Esophagus muscularis mucosa (tissue), 4 donors: Measurements from ENCODE around the gene IQCM. TPM values are rescaled to one million over a fixed set of nuclear protein-coding genes. Genes with fewer than 3 reads are reported as not detected.

Experiments
- DNase-seq: peaks from one replicate; pipeline ENCODE4 v3.0.0-alpha.2; 2017; ENCODE audit errors: extremely low spot score
- H3K27ac ChIP-seq, 4 donors: fragments of 200-600 bp; sonication (generic); replicated peaks in 1 of 4; 1 replicate in 3 of 4; 2 replicates in 1 of 4; pipeline ENCODE4 v1.5.1; 2016 to 2019; ENCODE audit warnings: mild to moderate bottlenecking in 1 of 4
- H3K27me3 ChIP-seq, 4 donors: fragments of 200-600 bp; sonication (generic); one replicate each; pipeline versions ENCODE4 v1.5.1 to v1.6.0; 2016 to 2019
- H3K36me3 ChIP-seq, 4 donors: fragments of 200-600 bp; sonication (generic); one replicate each; pipeline ENCODE4 v1.5.1; 2016 to 2019
- H3K4me1 ChIP-seq, 4 donors: fragments of 200-600 bp; sonication (generic); one replicate each; pipeline ENCODE4 v1.5.1; 2016 to 2019
- H3K4me3 ChIP-seq, 4 donors: fragments of 200-600 bp; sonication (generic); 1 replicate in 2 of 4; 2 replicates in 2 of 4; pipeline ENCODE4 v1.5.1; 2016 to 2019; ENCODE audit warnings: mild to moderate bottlenecking in 4 of 4, moderate library complexity in 1 of 4
- H3K9me3 ChIP-seq, 4 donors: fragments of 200-600 bp; sonication (generic); 1 replicate in 3 of 4; 2 replicates in 1 of 4; pipeline ENCODE4 v1.5.1; 2016 to 2019
- EP300 ChIP-seq: sonication (generic); formaldehyde crosslinking; IDR thresholded peaks from one replicate; pipeline ENCODE4 v1.6.1; 2017; ENCODE audit warnings: antibody characterized with exemption
- POLR2A ChIP-seq: fragments of 450-650 bp; IDR thresholded peaks from one replicate; pipeline ENCODE4 v1.6.1; 2017; ENCODE audit warnings: antibody characterized with exemption, moderate library complexity, mild to moderate bottlenecking, low read depth
- POLR2AphosphoS5 ChIP-seq, 2 donors: sonication (generic); formaldehyde crosslinking; IDR thresholded peaks; one replicate each; pipeline ENCODE4 v1.6.1; 2017; ENCODE audit warnings: antibody characterized with exemption in 2 of 2
- WGBS: methylation state at CpG from one replicate; pipeline ENCODE4 v1.1.5; 2018; 5-methylcytosine and 5-hydroxymethylcytosine counted together
- intact Hi-C: fragments of 100-400 bp; cut with DNase I; formaldehyde crosslinking; loops from one replicate; pipeline ENCODE4 v1.15.1; 2023
- total RNA-seq, 4 donors: library from RNA; depleted of rRNA; stranded (reverse); fragments of >200 nt; gene quantifications; one replicate each; pipeline versions ENCODE4 v1.1.0 to v1.2.1, GENCODE V29; 2016
- TF ChIP-seq, protein P1 (sequence below), 3 experiments: fragments of 200-600 bp in 2 of 3; fragments of 450-650 bp in 1 of 3; sonication (generic) in 2 of 3; IDR thresholded peaks; one replicate each; pipeline ENCODE4 v1.5.1; 2017 to 2019; ENCODE audit warnings: antibody characterized with exemption in 3 of 3, mild to moderate bottlenecking in 2 of 3, moderate library complexity in 1 of 3

Gene IQCM
- total RNA-seq, 4 donors from 2014 or later, result not detected

DNA sequence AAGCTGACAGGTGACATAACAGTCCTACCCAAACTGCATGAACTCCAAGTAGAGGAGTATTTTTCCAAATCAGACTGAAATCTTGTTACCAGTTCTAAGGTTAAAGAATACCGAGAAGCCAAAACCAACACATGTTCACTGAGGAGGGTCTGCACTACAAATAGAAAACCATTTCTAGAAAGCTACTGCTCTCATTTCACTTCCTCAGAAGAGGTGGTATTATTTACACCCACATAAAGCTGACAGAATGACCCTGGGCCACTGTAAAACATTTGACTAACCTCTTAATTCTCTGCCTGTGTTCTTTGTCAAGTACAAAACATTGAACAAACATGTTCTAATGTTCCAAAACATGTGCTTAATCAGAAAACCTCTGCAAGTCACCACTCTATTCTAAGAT lies 95.8 kb downstream of the IQCM start:
- TF ChIP-seq POLR2A (no peak), EP300 (no peak)
- intact Hi-C loops, result no loop called here
- 67% methylated on average over 1 of the region's 1 CpG for WGBS

DNA sequence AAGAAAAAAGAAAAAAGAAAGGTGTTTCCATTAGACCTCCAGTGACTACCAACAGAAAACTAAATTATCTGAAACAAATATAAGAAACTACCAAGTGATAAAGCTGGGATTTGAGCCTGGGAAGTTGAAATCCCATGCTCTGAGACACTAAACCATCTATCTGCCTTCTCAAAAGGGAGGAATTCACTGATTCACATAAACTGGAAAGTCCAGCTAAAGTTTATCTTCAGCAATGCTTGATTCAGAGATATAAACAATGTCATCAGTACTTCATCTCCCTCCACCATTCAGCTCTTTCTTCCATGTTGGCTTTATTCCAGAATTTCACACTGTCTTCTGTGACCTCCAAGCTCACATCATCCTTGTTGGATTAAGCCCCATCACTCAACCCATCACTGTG lies 96.3 kb downstream of the IQCM start:
- intact Hi-C loops, result no loop called here
- H3K9me3 ChIP-seq, result no peaks in the 10 kb centered on the region
- H3K27ac ChIP-seq, result no peak overlapping the region
- DNase-seq, result no peak
- no peak overlapping the region for H3K4me3 ChIP-seq
- TF ChIP-seq POLR2AphosphoS5 (IDR thresholded peaks at IDR 0.05) (no peak), POLR2A (no peak), EP300 (no peak)
- TF ChIP-seq, protein P1, sequence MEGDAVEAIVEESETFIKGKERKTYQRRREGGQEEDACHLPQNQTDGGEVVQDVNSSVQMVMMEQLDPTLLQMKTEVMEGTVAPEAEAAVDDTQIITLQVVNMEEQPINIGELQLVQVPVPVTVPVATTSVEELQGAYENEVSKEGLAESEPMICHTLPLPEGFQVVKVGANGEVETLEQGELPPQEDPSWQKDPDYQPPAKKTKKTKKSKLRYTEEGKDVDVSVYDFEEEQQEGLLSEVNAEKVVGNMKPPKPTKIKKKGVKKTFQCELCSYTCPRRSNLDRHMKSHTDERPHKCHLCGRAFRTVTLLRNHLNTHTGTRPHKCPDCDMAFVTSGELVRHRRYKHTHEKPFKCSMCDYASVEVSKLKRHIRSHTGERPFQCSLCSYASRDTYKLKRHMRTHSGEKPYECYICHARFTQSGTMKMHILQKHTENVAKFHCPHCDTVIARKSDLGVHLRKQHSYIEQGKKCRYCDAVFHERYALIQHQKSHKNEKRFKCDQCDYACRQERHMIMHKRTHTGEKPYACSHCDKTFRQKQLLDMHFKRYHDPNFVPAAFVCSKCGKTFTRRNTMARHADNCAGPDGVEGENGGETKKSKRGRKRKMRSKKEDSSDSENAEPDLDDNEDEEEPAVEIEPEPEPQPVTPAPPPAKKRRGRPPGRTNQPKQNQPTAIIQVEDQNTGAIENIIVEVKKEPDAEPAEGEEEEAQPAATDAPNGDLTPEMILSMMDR (IDR thresholded peaks at IDR 0.05), result no peak
- no peaks in the 10 kb centered on the region for H3K36me3 ChIP-seq
- no peaks in the 10 kb centered on the region for H3K27me3 ChIP-seq
- no peaks in the 10 kb centered on the region for H3K4me1 ChIP-seq

More for the DNA sequence above, 95.8 kb downstream of the IQCM start:
- Histone ChIP-seq H3K4me3 (no peak overlapping the region), H3K36me3 (no peaks in the 10 kb centered on the region), H3K9me3 (no peaks in the 10 kb centered on the region), H3K4me1 (no peaks in the 10 kb centered on the region), H3K27ac (no peak overlapping the region), H3K27me3 (no peaks in the 10 kb centered on the region)
- DNase-seq, result no peak

DNA sequence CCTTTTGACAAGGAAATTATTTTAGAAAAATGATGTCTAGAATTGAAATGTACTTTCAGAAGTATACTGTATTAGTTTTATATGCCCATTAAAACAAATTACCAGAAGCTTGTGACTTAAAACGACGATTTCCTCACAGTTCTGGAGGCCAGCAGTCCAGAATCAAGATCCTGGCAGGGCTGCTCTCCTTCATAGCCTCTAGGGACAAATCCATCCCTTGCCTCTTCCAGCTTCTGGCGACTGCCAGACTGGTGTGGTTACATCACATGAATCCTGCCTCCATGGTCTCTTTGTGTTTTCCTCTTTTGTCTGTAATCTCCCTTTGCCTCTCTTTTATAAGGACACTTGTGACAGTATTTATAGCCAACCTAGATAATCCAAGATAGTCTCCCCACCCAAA lies 97.1 kb downstream of the IQCM start:
- Histone ChIP-seq H3K9me3 (no peaks in the 10 kb centered on the region), H3K27ac (no peak overlapping the region), H3K4me3 (no peak overlapping the region), H3K4me1 (no peaks in the 10 kb centered on the region), H3K27me3 (no peaks in the 10 kb centered on the region), H3K36me3 (no peaks in the 10 kb centered on the region)
- WGBS, result 46% methylated on average over 3 of the region's 3 CpGs
- DNase-seq, result no peak
- TF ChIP-seq POLR2A (no peak), POLR2AphosphoS5 (IDR thresholded peaks at IDR 0.05) (no peak), EP300 (no peak)
- TF ChIP-seq, protein P1 (IDR thresholded peaks at IDR 0.05), result no peak
- intact Hi-C loops, result no loop called here

DNA sequence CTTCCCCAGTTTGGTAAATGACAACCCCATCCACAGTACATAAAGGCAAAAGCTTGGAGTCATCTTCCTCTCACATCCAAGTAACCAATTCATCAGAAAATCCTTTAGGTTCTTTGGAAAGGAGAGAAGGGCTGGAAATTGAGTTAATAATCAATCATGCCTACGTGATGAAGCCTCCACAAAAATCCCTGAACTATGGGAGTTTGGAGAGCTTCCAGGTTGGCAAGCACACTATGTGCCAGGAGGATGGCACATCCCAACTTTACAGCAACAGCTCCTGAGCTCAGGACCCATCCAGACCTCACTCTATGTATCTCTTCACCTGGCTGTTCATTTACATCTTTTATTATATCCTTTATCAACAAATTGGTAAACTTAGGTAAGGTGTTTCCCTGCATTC lies 98.9 kb downstream of the IQCM start:
- H3K4me1 ChIP-seq, result peaks cover 0 to 9% (median 7%) of the 10 kb centered on the region in 4 donors
- intact Hi-C loops, result no loop called here
- TF ChIP-seq, protein P1 (IDR thresholded peaks at IDR 0.05), result no peak
- TF ChIP-seq POLR2AphosphoS5 (IDR thresholded peaks at IDR 0.05) (no peak), POLR2A (no peak), EP300 (no peak)
- no peaks in the 10 kb centered on the region for H3K27me3 ChIP-seq
- no peak overlapping the region for H3K27ac ChIP-seq
- no peaks in the 10 kb centered on the region for H3K9me3 ChIP-seq
- no peak overlapping the region for H3K4me3 ChIP-seq
- no peak for DNase-seq
- 92% methylated on average over 1 of the region's 1 CpG for WGBS
- H3K36me3 ChIP-seq, result no peaks in the 10 kb centered on the region

DNA sequence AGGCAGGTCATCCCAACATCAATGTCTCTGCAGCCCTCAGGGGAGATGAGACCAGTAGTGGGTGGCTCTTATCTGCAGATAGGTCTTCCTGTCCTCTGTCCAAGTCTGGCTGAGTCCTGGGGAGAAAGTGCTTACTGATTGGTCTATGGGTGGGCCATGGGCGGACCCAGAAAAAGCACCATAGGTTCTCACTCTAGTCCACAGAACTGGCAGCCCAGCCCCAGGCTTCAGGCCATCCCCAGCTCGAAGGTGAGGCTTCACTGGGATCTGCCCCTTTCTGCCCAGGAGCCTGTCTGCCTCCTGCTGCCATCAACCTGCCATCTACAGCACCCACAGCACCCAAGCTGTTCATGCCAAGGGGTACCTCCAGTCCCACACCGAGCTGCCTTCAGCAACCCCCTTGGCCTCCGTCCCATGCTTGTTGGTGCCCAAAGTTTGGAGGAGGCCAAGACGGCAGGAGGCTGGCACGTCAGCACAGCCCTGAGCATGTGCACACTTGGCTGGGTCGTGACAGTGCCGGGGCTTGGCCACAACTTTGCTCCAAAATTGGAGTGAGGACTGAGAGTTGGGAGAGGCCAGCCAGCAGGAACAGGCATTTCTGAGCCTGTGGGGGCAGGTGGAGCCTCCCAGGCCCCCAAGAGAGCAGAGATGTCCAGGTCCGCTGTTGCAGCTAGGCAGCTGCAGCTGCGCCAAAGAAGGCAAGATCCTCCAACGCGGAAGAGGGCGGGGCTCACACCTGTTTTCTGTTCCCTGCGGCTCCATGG lies 99.6 kb downstream of the IQCM start:
- H3K27ac ChIP-seq, result no peak overlapping the region
- peaks cover 0 to 16% (median 13%) of the 10 kb centered on the region in 4 donors for H3K4me1 ChIP-seq
- TF ChIP-seq, protein P1 (IDR thresholded peaks at IDR 0.05), result no peak
- no peak for TF ChIP-seq EP300
- TF ChIP-seq POLR2A, result no peak
- TF ChIP-seq POLR2AphosphoS5 (IDR thresholded peaks at IDR 0.05), result no peak
- no peaks in the 10 kb centered on the region for H3K9me3 ChIP-seq
- no peaks in the 10 kb centered on the region for H3K27me3 ChIP-seq
- no peak overlapping the region for H3K4me3 ChIP-seq
- H3K36me3 ChIP-seq, result no peaks in the 10 kb centered on the region
- intact Hi-C loops, result no loop called here
- WGBS, result 94% methylated on average over 9 of the region's 14 CpGs
- no peak for DNase-seq
